Endothelial cell of umbilical vein (primary cell): ENCODE data around the gene ZBTB20. TPM values are rescaled to one million over a fixed set of nuclear protein-coding genes. Genes with fewer than 3 reads are reported as not detected.
A peak's percentile ranks its signal among the peaks of the same experiment; 100 is the strongest.

Experiments
- BruUV-seq: library from RNA; stranded (reverse); fragments of 400-500 nt; replicated peaks from 2 replicates; lab custom pipeline; 2021; lab: Mats Ljungman, UMichigan
- CTCF ChIA-PET: fragments of 300-600, 350-600 bp; sonication (Branson Sonifier 250); formaldehyde crosslinking; loops from one replicate; lab custom pipeline; 2021; ENCODE audit warnings: antibody characterized with exemption, inconsistent platforms; lab: Charles Lee
- POLR2A ChIA-PET: fragments of 300-600, 350-600 bp; sonication (Branson Sonifier 250); formaldehyde crosslinking; loops from one replicate; lab custom pipeline; 2021; ENCODE audit warnings: antibody characterized with exemption, inconsistent platforms; lab: Charles Lee
- DNase-seq: peaks from one replicate; pipeline ENCODE4 v3.0.0-alpha.2; 2011; ENCODE audit warnings: low read depth, low spot score
- FAIRE-seq: peaks from 2 replicates; lab custom pipeline; 2011; peaks lifted over from hg19 to GRCh38; lab: Jason Lieb, UNC
- H2AFZ ChIP-seq: 2 replicates; pipeline ENCODE4 v1.6.0; 2012; ENCODE audit warnings: low read depth, low read length, control low read depth, inconsistent platforms
- H3K27ac ChIP-seq: 2 replicates; pipeline ENCODE4 v1.5.1; 2011; ENCODE audit warnings: low read depth, mild to moderate bottlenecking, control low read depth, low read length, moderate library complexity; ENCODE audit not compliant: insufficient read depth
- H3K27me3 ChIP-seq, 2 experiments: 2 replicates each; pipeline versions ENCODE4 v1.6.0 to v1.6.1; 2011; ENCODE audit warnings: low read length in 2 of 2, mixed read lengths in 1 of 2; ENCODE audit not compliant: control insufficient read depth in 2 of 2, insufficient read depth in 2 of 2
- H3K36me3 ChIP-seq, 2 experiments: 2 replicates in 1 of 2; 3 replicates in 1 of 2; pipeline ENCODE4 v1.5.1; 2011; ENCODE audit warnings: low read length in 2 of 2, mild to moderate bottlenecking in 1 of 2, moderate library complexity in 1 of 2; ENCODE audit not compliant: control insufficient read depth in 2 of 2, insufficient read depth in 2 of 2; ENCODE audit errors: extremely low read depth in 1 of 2
- H3K4me1 ChIP-seq: 3 replicates; pipeline ENCODE4 v1.5.1; 2011; ENCODE audit warnings: mild to moderate bottlenecking, low read length; ENCODE audit not compliant: control insufficient read depth, insufficient read depth; ENCODE audit errors: extremely low read depth
- H3K4me2 ChIP-seq: 2 replicates; pipeline ENCODE4 v1.6.1; 2011; ENCODE audit warnings: low read length, control low read depth, mixed read lengths; ENCODE audit not compliant: insufficient read depth
- H3K4me3 ChIP-seq, 3 experiments: fragments of 200-600 bp in 1 of 3; sonication (generic), shearing (Covaris generic) in 1 of 3; replicated peaks in 1 of 3; 2 replicates each; pipeline ENCODE4 v1.5.1; 2011 to 2016; ENCODE audit warnings: control low read depth in 3 of 3, low read length in 3 of 3, mild to moderate bottlenecking in 2 of 3, inconsistent platforms in 1 of 3, low read depth in 1 of 3, moderate library complexity in 1 of 3; ENCODE audit not compliant: insufficient read depth in 1 of 3
- H3K79me2 ChIP-seq: 2 replicates; pipeline ENCODE4 v1.6.0; 2012; ENCODE audit warnings: low read length, inconsistent platforms; ENCODE audit not compliant: control insufficient read depth, insufficient read depth
- H3K9ac ChIP-seq: replicated peaks from 2 replicates; pipeline ENCODE3; 2011; ENCODE audit warnings: low read length, control low read depth; ENCODE audit not compliant: insufficient read depth; ENCODE audit errors: extremely low read depth
- H3K9me1 ChIP-seq: replicated peaks from 3 replicates; pipeline ENCODE4 v1.6.0; 2011; ENCODE audit warnings: mild to moderate bottlenecking, low read length; ENCODE audit not compliant: control insufficient read depth, insufficient read depth; ENCODE audit errors: extremely low read depth
- H3K9me3 ChIP-seq: replicated peaks from 2 replicates; pipeline ENCODE4 v1.5.1; 2012; ENCODE audit warnings: low read length, inconsistent platforms; ENCODE audit not compliant: control insufficient read depth, insufficient read depth
- H4K20me1 ChIP-seq: replicated peaks from 2 replicates; pipeline ENCODE3; 2011; ENCODE audit warnings: mild to moderate bottlenecking, low read length; ENCODE audit not compliant: control insufficient read depth, insufficient read depth; ENCODE audit errors: extremely low read depth
- EZH2 ChIP-seq: IDR thresholded peaks from 2 replicates; pipeline ENCODE4 v1.6.1; 2012; ENCODE audit warnings: borderline replicate concordance, low read depth, mild to moderate bottlenecking, moderate library complexity, low read length, inconsistent platforms; ENCODE audit not compliant: severe bottlenecking
- FOS ChIP-seq: IDR thresholded peaks from 2 replicates; pipeline ENCODE4 v1.6.1; 2011; ENCODE audit warnings: mild to moderate bottlenecking, low read length, moderate library complexity, borderline replicate concordance; ENCODE audit not compliant: insufficient read depth
- GATA2 ChIP-seq: IDR thresholded peaks from 2 replicates; pipeline ENCODE4 v1.7.0; 2011; ENCODE audit warnings: low read depth, mild to moderate bottlenecking, moderate library complexity, mixed read lengths, low read length; ENCODE audit not compliant: insufficient read length, insufficient read depth
- MAX ChIP-seq: IDR thresholded peaks from 2 replicates; pipeline ENCODE4 v1.6.1; 2011; ENCODE audit not compliant: insufficient read depth, insufficient read length
- POLR2A ChIP-seq: IDR thresholded peaks from 2 replicates; pipeline ENCODE4 v1.6.1; 2012; ENCODE audit warnings: low read depth, mild to moderate bottlenecking, control low read depth, low read length
- POLR2AphosphoS5 ChIP-seq: IDR thresholded peaks from 2 replicates; pipeline ENCODE4 v1.6.1; 2012; ENCODE audit warnings: low read depth, mild to moderate bottlenecking, control low read depth, low read length, moderate library complexity; ENCODE audit not compliant: insufficient read depth
- dilution Hi-C: fragments of 300-500 bp; cut with MboI; formaldehyde crosslinking; loops from one replicate; pipeline ENCODE4 v1.15.0; 2019; ENCODE audit warnings: low sequenced_read_pairs; ENCODE audit not compliant: extremely low pct_ligation_motif_present
- intact Hi-C: fragments of 100-400 bp; cut with micrococcal nuclease; formaldehyde crosslinking; loops from one replicate; pipeline ENCODE4 v1.10.0; 2022
- polyA plus RNA-seq, 4 experiments: library from polyadenylated mRNA; depleted of rRNA in 3 of 4; stranded (reverse) in 3 of 4; unstranded in 1 of 4; fragments of >200 nt; gene quantifications; 2 replicates each; pipeline versions ENCODE4 v1.2.1 to v1.2.3, GENCODE V29; 2011 to 2012; ENCODE audit warnings: missing spikeins in 1 of 4
- total RNA-seq: library from RNA; stranded (reverse); gene quantifications from 2 replicates; pipeline ENCODE4 v1.2.3, GENCODE V29; 2021

ZBTB20 gene
- total and polyA plus RNA-seq, 2 donors (not counting 3 experiments of a cell fraction or from before 2014, with no cell fraction given), result 2.1 to 20.5 TPM

- no peaks in the 10 kb centered on the region for H3K9me1 ChIP-seq
- POLR2A ChIA-PET, result no interaction called here
- intact Hi-C loops, result loop anchor here (1.0 to 5.0 kb wide), 3 partner anchors 22 to 1401 kb away; partner anchors contain the start of genes ATP6V1A and NAA50
These were observed 1.2 kb upstream of the ZBTB20 start for GRCh38 chr3:115148142-115148790.

GRCh38 chr3:115147329-115148141 is 447 bp upstream of the ZBTB20 start:
- Histone ChIP-seq H2AFZ (peak overlapping the region; percentile 95), H3K9me1 (no peaks in the 10 kb centered on the region), H3K4me2 (peak overlapping the region; percentile 95), H3K4me1 (peaks cover 6% of the 10 kb centered on the region), H3K9me3 (no peaks in the 10 kb centered on the region), H3K9ac (peak overlapping the region; percentile 98), H3K36me3 (no peaks in the 10 kb centered on the region), H3K27ac (peak overlapping the region; percentile 97), H3K79me2 (no peaks in the 10 kb centered on the region), H3K4me3 (peak overlapping the region; percentile 81 to 96 (median 93)), H4K20me1 (no peaks in the 10 kb centered on the region), H3K27me3 (no peaks in the 10 kb centered on the region)
- no TSS peak for BruUV-seq
- DNase-seq (peak; percentile 100), FAIRE-seq (peak; percentile 99)
- CTCF ChIA-PET, result interaction anchor here (1.2 to 2.2 kb wide), 5 partner anchors 10 to 729 kb away, joined by 3 to 9 read pairs (median 6); no protein-coding TSS in a partner anchor
- POLR2A ChIA-PET, result interaction anchor here (1.1 kb wide), 1 partner anchor 78 kb away, joined by 3 read pairs; no protein-coding TSS in a partner anchor
- intact Hi-C loops (loop anchor here (1.0 to 5.0 kb wide), 17 partner anchors 23 to 1781 kb away; partner anchors contain the start of genes ATP6V1A, NAA50 and USF3), dilution Hi-C loops (no loop called here)
- TF ChIP-seq GATA2, result peak; percentile 12
- no peak for TF ChIP-seq MAX
- peak; percentile 60 for TF ChIP-seq POLR2A
- TF ChIP-seq FOS, result no peak
- peak; percentile 41 for TF ChIP-seq POLR2AphosphoS5
- no peak for TF ChIP-seq EZH2

More at GRCh38 chr3:115148142-115148790, 1.2 kb upstream of the ZBTB20 start:
- DNase-seq, result no peak
- Histone ChIP-seq H2AFZ (peak overlapping the region; percentile 95), H3K36me3 (no peaks in the 10 kb centered on the region), H3K9me3 (no peaks in the 10 kb centered on the region), H3K27me3 (no peaks in the 10 kb centered on the region), H3K9ac (peak overlapping the region; percentile 98), H3K27ac (peak overlapping the region; percentile 97), H3K4me2 (peak overlapping the region; percentile 95), H3K4me1 (peaks cover 6% of the 10 kb centered on the region), H3K79me2 (no peaks in the 10 kb centered on the region), H4K20me1 (no peaks in the 10 kb centered on the region), H3K4me3 (peak overlapping the region; percentile 74 to 96 (median 93))
- TF ChIP-seq POLR2A, result no peak
- TF ChIP-seq EZH2, result no peak
- TF ChIP-seq GATA2, result no peak
- no peak for TF ChIP-seq FOS
- CTCF ChIA-PET, result interaction anchor here (1.0 kb wide), 1 partner anchor 22 kb away, joined by 3 read pairs; no protein-coding TSS in a partner anchor
- no peak for FAIRE-seq
- dilution Hi-C loops, result no loop called here
- TSS peak; percentile 56 for BruUV-seq
